Measurements from ENCODE around the gene CGB8. TPM values are rescaled to one million over a fixed set of nuclear protein-coding genes. Genes with fewer than 3 reads are reported as not detected.

CGB8 gene
- total and polyA plus RNA-seq, 12 donors, result not detected

- Histone ChIP-seq H3K27ac (no peak overlapping the region), H3K4me3 (no peak overlapping the region), H3K4me1 (replicated peaks in 1 of 2) (peaks cover 0 to 22% of the 10 kb centered on the region in 2 donors), H3K36me3 (replicated peaks in 1 of 2) (no peaks in the 10 kb centered on the region), H3K9me3 (replicated peaks in 1 of 3) (no peaks in the 10 kb centered on the region), H3K27me3 (peaks cover 10% of the 10 kb centered on the region)
- WGBS, 4 donors, result 73 to 80% (median 76%) methylated on average over 1 to 25 of the region's 25 CpGs; no CpG with 5 or more reads in 1 of the 4 donors
- DNase-seq, result no peak
- intact Hi-C loops (cut with DNase I), result no loop called here
- TF ChIP-seq POLR2A (IDR thresholded peaks at IDR 0.05), result no peak
- TF ChIP-seq CTCF (IDR thresholded peaks at IDR 0.05), result no peak
Measured at GRCh38 chr19:49061445-49061844, 12.5 kb upstream of the CGB8 start.

- TF ChIP-seq CTCF (IDR thresholded peaks at IDR 0.05) (no peak), POLR2A (IDR thresholded peaks at IDR 0.05) (no peak)
- Histone ChIP-seq H3K27ac (no peak overlapping the region), H3K36me3 (replicated peaks in 1 of 2) (no peaks in the 10 kb centered on the region), H3K27me3 (peaks cover 10% of the 10 kb centered on the region), H3K4me3 (no peak overlapping the region), H3K4me1 (replicated peaks in 1 of 2) (peaks cover 0 to 26% of the 10 kb centered on the region in 2 donors), H3K9me3 (replicated peaks in 1 of 3) (no peaks in the 10 kb centered on the region)
- intact Hi-C loops (cut with DNase I), result no loop called here
- DNase-seq, result no peak
- 80 to 100% (median 98%) methylated on average over 2 of the region's 2 CpGs for WGBS, 4 donors
Measured at GRCh38 chr19:49061000-49061399, 12.1 kb upstream of the CGB8 start.

- Histone ChIP-seq H3K4me1 (replicated peaks in 1 of 2) (peaks cover 0 to 22% of the 10 kb centered on the region in 2 donors), H3K9me3 (replicated peaks in 1 of 3) (no peaks in the 10 kb centered on the region), H3K27ac (no peak overlapping the region), H3K4me3 (no peak overlapping the region), H3K36me3 (replicated peaks in 1 of 2) (no peaks in the 10 kb centered on the region), H3K27me3 (peaks cover 5% of the 10 kb centered on the region)
- TF ChIP-seq POLR2A (IDR thresholded peaks at IDR 0.05) (no peak), CTCF (IDR thresholded peaks at IDR 0.05) (no peak)
- DNase-seq, result no peak
- 56 to 65% (median 61%) methylated on average over 9 of the region's 9 CpGs for WGBS, 4 donors
- intact Hi-C loops (cut with DNase I), result no loop called here
Measured at GRCh38 chr19:49059053-49059452, 10.1 kb upstream of the CGB8 start.

GRCh38 chr19:49058562-49058961 is 9.7 kb upstream of the CGB8 start:
- Histone ChIP-seq H3K36me3 (replicated peaks in 1 of 2) (no peaks in the 10 kb centered on the region), H3K4me1 (replicated peaks in 1 of 2) (peaks cover 0 to 22% of the 10 kb centered on the region in 2 donors), H3K4me3 (no peak overlapping the region), H3K27me3 (peaks cover 5% of the 10 kb centered on the region), H3K27ac (no peak overlapping the region), H3K9me3 (replicated peaks in 1 of 3) (no peaks in the 10 kb centered on the region)
- intact Hi-C loops (cut with DNase I), result no loop called here
- TF ChIP-seq CTCF (IDR thresholded peaks at IDR 0.05) (no peak), POLR2A (IDR thresholded peaks at IDR 0.05) (no peak)
- no peak for DNase-seq
- 40 to 53% (median 47%) methylated on average over 7 to 10 of the region's 10 CpGs for WGBS, 4 donors

Measured in adrenal gland (tissue), 12 donors.